ENCODE results near the gene GCNA.

Gene GCNA, protein sequence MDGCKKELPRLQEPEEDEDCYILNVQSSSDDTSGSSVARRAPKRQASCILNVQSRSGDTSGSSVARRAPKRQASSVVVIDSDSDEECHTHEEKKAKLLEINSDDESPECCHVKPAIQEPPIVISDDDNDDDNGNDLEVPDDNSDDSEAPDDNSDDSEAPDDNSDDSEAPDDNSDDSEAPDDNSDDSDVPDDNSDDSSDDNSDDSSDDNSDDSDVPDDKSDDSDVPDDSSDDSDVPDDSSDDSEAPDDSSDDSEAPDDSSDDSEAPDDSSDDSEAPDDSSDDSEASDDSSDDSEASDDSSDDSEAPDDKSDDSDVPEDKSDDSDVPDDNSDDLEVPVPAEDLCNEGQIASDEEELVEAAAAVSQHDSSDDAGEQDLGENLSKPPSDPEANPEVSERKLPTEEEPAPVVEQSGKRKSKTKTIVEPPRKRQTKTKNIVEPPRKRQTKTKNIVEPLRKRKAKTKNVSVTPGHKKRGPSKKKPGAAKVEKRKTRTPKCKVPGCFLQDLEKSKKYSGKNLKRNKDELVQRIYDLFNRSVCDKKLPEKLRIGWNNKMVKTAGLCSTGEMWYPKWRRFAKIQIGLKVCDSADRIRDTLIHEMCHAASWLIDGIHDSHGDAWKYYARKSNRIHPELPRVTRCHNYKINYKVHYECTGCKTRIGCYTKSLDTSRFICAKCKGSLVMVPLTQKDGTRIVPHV

DNA sequence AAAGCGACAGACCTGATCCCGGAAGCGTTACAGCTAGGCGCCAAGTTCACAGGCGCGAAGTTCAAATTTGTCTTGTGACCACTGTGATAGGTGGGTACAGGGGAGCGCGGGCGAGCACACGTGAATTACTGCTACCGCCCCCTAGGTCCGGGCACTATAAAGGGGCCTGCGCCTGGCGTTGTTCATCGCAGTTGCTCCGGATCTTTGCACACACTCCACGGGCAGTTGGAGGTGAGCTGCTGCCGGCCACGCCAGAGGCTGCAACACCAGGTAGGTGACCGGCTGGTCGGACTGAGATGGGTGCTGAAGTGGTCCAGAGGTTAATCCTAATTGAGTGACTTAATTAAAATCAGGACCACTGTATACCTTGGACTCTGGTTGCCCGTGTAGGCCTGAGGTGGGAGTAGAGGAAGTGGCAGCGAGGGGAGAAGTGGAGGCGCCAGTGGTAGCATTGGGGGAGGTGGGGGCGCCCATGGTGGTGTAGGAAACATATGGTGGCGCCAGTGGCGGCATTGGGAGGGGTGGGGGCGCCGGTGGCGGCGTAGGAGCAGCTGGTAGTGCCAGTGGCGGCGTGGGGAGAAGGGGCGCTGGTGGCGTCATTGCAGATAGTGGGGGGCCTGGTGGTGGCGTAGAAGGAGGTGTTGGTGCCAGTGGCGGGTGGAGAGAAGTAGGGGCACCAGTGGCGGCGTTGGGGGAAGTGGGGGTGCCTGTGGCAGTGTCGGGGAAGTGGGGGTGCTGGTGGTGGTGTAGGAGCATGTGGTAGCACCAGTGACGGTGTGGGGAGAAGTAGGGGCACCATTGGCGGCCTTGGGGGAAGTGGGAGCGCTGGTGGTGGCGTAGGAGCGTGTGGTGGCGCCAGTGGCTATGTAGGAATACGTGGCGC lies at the start of gene GCNA:
Gene GCNA (plus strand): TSS at position 185 of the 883 bp plus-strand sequence. CDS start 2,385 bp downstream, outside the sequence.
- DNase-seq (ENCODE audit: insufficient read length, low spot score) (no peak), FAIRE-seq (peak; percentile 16)

- FAIRE-seq (peak; percentile 76), DNase-seq (ENCODE audit: insufficient read length, low spot score) (no peak)
These were observed 46.0 kb upstream of the GCNA start for GRCh38 chrX:71532078-71532752.

GRCh38 chrX:71532753-71533425 lies 45.3 kb upstream of the GCNA start, which contains the start of gene OGT:
Gene OGT, plus strand, starts transcription at chrX:71533104. Its CDS starts 196 bp downstream, at chrX:71533300.
- peak; percentile 95 for FAIRE-seq
- DNase-seq (ENCODE audit: insufficient read length, low spot score), result peak; percentile 97

- FAIRE-seq (no peak), DNase-seq (ENCODE audit: insufficient read length, low spot score) (no peak)
These were observed 44.8 kb upstream of the GCNA start for GRCh38 chrX:71533516-71533850.

- FAIRE-seq (no peak), DNase-seq (ENCODE audit: insufficient read length, low spot score) (no peak)
These were observed 44.2 kb upstream of the GCNA start for GRCh38 chrX:71533851-71534561.

DNA sequence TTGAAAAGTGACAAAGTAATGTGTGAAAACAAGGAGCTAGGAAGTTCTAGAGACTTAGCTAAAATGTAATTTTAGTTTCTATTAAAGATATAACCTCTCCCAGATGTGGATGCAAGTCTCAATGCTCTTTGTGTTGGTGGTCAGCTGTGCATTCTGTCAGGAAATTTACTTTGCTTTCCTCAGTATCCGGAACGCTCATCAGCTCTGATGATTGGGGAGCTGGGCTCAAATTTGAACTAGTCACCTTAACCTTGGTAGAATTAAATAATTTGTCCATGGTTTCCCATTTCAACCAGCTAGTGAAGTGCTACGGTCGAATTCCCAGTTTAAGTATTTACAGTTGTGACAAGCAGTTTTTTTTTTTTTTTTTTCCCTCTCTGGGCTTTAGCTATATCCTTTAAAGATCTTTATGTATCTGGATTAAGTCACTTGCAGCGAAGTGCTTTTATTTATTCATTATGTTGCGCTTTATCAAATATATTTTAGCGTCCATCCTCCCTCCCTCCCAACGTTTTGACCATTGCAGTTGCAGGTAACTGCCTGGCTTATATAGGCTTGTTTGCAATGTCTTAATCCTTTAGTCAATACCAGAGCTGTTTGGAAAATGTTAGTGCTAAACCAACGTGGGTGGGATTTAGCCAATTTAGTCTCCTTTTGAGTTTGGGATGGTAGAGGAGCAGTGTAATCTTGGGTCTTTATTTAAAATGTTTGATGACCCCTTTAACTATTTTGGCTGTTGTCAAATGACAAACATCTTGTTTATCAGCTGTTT lies 43.3 kb upstream of the GCNA start:
- DNase-seq (ENCODE audit: insufficient read length, low spot score) (no peak), FAIRE-seq (no peak)

- DNase-seq (ENCODE audit: insufficient read length, low spot score) (no peak), FAIRE-seq (no peak)
These were observed 42.0 kb upstream of the GCNA start for GRCh38 chrX:71536285-71536684.

GRCh38 chrX:71537743-71538142 lies 40.5 kb upstream of the GCNA start:
- DNase-seq (ENCODE audit: insufficient read length, low spot score) (no peak), FAIRE-seq (no peak)

GRCh38 chrX:71540801-71541200 lies 37.4 kb upstream of the GCNA start:
- FAIRE-seq, result peak; percentile 59

DNA sequence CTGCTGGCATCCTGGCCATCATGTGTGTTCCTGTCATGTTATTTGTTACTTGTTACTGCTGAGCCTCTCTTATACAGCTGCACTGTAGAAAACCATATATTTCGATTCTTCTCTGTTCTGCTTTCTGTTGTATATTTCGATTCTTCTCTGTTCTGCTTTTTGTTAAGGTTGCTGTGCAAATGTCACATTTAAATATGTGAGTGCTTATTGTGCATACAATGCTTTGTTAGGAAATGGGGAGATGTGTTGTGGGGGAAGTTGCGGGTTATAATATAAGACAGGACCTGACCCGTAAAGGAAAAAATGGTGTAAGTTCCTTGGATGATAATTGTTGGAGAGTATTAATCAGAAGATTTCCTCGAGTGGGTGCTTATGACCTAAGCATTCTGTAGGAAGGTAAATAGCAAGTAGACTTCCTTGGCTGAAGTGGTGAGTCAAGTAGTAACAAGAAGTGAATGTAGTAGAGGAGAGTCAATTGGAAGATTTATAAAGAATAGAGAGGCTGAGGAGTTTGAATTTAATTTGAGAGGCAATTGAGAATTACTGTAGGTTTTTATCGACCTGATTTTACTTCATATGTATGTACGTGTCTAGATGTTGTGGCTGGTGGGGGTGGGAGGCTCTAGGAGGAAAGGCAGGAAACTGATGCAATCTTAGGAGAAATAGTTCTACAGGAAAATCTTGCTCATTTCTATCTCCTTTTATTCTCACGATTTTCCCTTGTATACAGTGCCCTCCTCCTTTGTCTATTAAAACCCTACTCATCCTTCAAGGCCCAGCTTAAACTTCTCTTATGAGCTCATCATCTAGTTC lies 36.8 kb upstream of the GCNA start:
- FAIRE-seq, result no peak
- DNase-seq (ENCODE audit: insufficient read length, low spot score), result no peak

More at GRCh38 chrX:71540801-71541200, 37.4 kb upstream of the GCNA start:
- no peak for DNase-seq (ENCODE audit: insufficient read length, low spot score)

DNA sequence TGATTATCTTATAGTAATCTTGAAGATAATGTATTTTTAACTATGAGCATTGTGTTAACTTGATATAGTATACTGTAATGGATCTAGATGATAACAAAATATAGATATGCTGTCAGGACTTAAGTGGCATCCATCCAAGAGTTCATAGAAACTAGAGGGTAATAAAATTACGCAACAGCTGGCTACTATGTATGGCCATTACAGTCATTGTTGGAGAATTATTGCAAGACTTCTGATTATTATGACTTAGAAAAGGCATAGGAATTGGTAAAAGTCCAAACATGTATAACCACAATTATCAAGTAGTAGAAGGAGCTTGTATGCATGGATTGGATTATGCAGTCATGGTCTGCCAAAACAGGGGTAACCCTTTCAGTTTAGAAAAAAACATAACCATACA lies 35.8 kb upstream of the GCNA start:
- DNase-seq (ENCODE audit: insufficient read length, low spot score), result no peak
- FAIRE-seq, result peak; percentile 58

DNA sequence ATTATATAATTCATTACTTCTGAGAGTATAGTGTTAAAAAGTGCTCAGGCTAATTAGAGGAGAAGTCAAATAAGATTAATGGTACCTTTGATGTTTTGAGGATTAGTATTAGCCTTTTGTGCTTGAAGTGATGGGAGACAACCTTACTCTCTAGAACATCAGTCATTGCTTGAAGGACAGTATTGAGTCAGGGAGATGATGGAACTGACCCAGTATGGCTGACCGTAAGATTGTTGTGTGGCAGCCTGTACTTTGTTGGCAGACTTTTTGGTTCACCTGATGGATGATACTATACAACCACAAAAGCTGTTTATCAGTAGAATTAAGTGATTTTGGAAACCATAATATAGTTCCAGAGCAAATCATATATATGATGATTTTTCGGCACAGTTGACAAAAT lies 35.4 kb upstream of the GCNA start:
- FAIRE-seq (no peak), DNase-seq (ENCODE audit: insufficient read length, low spot score) (no peak)

DNA sequence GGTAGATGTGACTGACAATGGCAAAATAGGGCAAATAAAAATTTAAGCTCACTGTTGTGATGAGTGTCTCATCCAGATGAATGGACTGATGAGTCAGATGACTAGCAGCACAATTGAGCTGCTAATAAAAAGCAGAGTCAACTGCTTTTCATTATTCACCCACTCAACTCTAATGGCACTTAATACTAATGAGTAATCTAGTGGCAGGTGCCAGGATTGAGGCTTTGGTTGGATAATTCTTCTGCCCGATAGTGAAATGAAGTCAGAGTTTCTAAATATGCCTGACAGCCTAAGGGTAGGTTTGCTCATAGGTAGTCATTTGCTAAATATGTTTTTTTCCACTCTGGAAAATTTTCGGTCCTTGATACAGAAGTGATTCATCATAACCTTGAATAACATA lies 34.9 kb upstream of the GCNA start:
- FAIRE-seq (peak; percentile 91), DNase-seq (ENCODE audit: insufficient read length, low spot score) (no peak)

DNA sequence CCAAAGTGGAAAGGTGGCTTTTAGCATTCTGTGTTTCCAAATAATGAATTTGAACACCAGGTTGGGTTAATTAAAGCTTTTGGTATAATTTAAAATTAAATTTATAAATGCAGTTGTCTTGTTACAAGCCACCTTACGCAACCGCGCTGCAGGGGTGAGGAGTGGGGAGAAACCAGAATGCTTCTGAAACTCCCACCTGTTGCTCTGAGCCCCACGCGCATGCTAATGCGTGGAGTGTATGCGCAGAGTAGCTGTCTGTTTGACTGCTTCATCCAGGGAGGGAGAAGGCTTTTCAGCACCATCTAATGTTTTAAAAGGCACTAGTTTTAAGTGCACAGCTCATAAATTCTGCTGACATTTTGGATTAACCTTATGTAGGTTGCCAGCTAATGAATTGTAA lies 32.9 kb upstream of the GCNA start:
- no peak for DNase-seq (ENCODE audit: insufficient read length, low spot score)
- no peak for FAIRE-seq

DNA sequence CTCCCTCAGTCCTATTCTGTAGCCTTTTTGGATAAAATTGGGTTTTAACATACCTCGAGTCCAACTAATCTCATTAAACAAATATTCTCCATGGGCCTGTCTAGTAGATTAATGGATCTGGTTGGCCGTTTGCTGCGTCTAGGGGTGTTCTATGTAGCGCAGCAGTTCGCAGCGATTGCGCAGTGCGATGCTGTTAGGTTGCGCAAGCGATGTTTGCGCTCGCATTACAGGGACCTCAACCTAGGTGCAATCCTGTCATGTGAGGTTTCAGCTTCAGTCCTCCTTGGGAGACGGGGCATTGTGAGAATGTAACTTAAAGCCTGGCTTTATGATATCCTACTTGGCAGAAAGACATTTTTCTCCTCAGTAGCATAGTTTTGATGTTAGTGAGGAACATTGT lies 31.4 kb upstream of the GCNA start:
- FAIRE-seq (peak; percentile 26), DNase-seq (ENCODE audit: insufficient read length, low spot score) (no peak)

DNA sequence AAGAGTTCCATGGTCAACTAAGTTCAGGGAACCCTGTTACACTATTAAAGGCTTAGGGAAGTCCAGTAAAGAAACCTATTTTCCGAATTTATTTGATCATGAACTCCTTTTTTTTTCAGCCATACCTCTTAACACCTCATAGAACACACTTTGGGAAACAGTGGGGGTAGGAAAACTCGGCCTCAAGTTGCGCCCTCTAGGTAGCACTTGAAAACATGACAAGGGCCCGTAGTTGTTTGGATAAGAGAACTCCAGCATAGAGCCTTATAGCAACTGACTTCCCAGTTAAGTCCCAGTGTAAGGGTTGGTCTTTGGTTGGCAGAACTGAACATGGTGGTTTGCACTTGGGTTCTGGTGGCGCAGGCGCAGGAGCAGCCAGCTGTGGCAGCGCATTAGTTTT lies 30.9 kb upstream of the GCNA start:
- FAIRE-seq, result no peak
- no peak for DNase-seq (ENCODE audit: insufficient read length, low spot score)

DNA sequence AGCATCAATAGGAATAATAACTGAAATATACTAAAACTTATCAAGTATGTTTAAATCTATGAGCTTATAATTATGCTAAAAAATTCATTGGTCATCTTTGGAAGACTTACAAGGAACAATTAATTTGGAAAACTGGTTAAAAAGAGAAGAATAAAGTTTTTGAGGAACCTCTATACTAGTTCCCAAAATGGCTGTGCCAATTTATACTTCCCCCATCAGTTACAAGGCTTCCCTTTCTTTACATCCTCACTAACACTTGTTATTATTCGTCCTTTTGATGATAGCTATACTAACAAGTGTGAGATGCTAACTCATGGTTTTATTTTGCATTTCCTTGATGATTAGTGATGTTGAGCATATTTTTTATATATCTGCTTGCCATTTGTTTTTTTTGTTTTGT lies 28.3 kb upstream of the GCNA start:
- DNase-seq (ENCODE audit: insufficient read length, low spot score) (no peak), FAIRE-seq (no peak)

DNA sequence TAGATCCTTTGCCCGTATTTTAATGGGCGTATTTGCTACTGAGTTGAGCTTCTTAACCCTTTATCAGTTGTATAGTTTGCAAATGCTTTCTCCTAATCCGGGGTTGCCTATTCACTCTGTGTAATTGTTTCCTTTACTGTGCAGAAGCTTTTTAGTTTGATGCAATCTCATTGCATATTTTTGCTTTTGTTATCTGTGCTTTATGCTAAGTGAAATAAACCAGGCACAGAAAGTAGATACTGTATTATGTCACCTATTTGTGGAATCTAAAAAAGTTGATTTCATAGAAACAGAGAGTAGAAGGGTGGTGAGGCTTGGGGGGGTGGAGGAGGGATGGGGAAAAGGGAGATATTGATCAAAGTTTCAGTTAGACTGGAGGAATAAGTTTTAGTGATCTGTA lies 27.7 kb upstream of the GCNA start:
- FAIRE-seq, result no peak
- DNase-seq (ENCODE audit: insufficient read length, low spot score), result no peak

All from HTR-8/SVneo (cell line).